Measurements from ENCODE around the gene NFATC2. TPM values are rescaled to one million over a fixed set of nuclear protein-coding genes. Genes with fewer than 3 reads are reported as not detected.

Gene NFATC2
- total RNA-seq, 1 experiment from 2014 or later, result 0.61 TPM

DNA sequence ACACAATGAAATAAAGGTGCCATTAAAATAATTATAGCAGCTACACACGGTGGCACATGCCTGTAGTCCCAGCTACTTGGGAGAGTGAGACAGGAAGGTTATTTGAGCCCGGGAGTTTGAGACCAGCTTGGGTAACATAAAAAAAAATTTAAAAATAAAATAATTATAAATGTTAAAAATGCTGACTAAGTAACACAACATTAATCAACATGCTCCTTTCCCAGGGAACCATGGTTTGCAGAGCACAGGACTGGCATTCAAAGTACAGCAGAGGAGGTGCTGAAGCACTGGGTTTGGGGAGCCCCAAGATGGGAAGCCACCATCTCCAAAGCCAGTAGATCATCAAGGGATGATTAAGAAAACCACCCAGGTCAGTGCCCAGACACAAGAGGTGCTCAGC lies 51.9 kb downstream of the NFATC2 start:
- Histone ChIP-seq H3K27ac (ENCODE audit: insufficient read length, low read depth, low read length) (no peak overlapping the region), H3K14ac (ENCODE audit: insufficient read depth, low read length) (no peak overlapping the region), H2AFZ (ENCODE audit: low read length) (no peak overlapping the region), H3K79me2 (ENCODE audit: insufficient read depth, low read length) (no peaks in the 10 kb centered on the region), H3K79me1 (ENCODE audit: insufficient read depth, low read depth, low read length, poor library complexity, severe bottlenecking) (no peaks in the 10 kb centered on the region), H2BK20ac (ENCODE audit: low read depth, low read length, poor library complexity, severe bottlenecking) (no peak overlapping the region), H4K91ac (ENCODE audit: insufficient read length, low read depth, low read length) (no peak overlapping the region), H3K9ac (ENCODE audit: extremely low read depth, insufficient read length, low read length) (no peak overlapping the region), H3K4ac (ENCODE audit: low read depth, low read length) (no peak overlapping the region), H4K20me1 (ENCODE audit: control insufficient read depth, insufficient read depth, insufficient read length) (no peaks in the 10 kb centered on the region), H2BK120ac (ENCODE audit: low read depth, low read length, poor library complexity, severe bottlenecking) (no peak overlapping the region), H2AK5ac (ENCODE audit: insufficient read length, low read length) (no peak overlapping the region), H3K23me2 (ENCODE audit: insufficient read length, low read depth, low read length, poor library complexity, severe bottlenecking) (no peaks in the 10 kb centered on the region), H2BK15ac (ENCODE audit: low read depth, low read length) (no peak overlapping the region), H3K9me3 (ENCODE audit: control insufficient read depth, low read depth, low read length) (no peaks in the 10 kb centered on the region), H3K18ac (ENCODE audit: insufficient read length, low read depth, low read length) (no peak overlapping the region), H3K4me1 (ENCODE audit: insufficient read depth, low read length) (no peaks in the 10 kb centered on the region), H3K23ac (ENCODE audit: insufficient read length, low read depth, low read length) (no peak overlapping the region), H3K4me2 (ENCODE audit: insufficient read depth, insufficient read length, low read length) (no peak overlapping the region), H4K8ac (replicated peaks; ENCODE audit: insufficient read length, low read depth, low read length) (no peak overlapping the region), H4K5ac (ENCODE audit: insufficient read length, low read depth, low read length) (no peak overlapping the region), H2BK12ac (ENCODE audit: insufficient read length, low read depth, low read length) (no peak overlapping the region), H3K27me3 (ENCODE audit: insufficient read depth, low read length) (no peaks in the 10 kb centered on the region), H2BK5ac (ENCODE audit: insufficient read length, low read length) (no peak overlapping the region), H3K56ac (ENCODE audit: insufficient read length, low read depth, low read length) (no peak overlapping the region), H3T11ph (ENCODE audit: low read length) (no peak overlapping the region)
- H3K27ac Mint-ChIP-seq, result no peak overlapping the region
- H3K4me3 Mint-ChIP-seq, result no peak overlapping the region
- no peaks in the 10 kb centered on the region for H3K9me3 Mint-ChIP-seq
- no peak for DNase-seq
- no peaks in the 10 kb centered on the region; the same call in none of the 2 replicates for H3K27me3 Mint-ChIP-seq (ENCODE audit: low read depth)
- no peak for TF ChIP-seq CTCF (conservative IDR thresholded peaks at IDR 0.05)
- H3K36me3 Mint-ChIP-seq (ENCODE audit: insufficient read depth in 1 of 3, low read depth in 3 of 3), result no peaks in the 10 kb centered on the region
- no CpG with 5 or more reads among the region's 2 CpGs for WGBS (ENCODE audit: extremely low coverage, insufficient read length, low lambda C conversion rate)
- H3K4me1 Mint-ChIP-seq, result peaks cover 20 to 31% of the 10 kb centered on the region in 2 experiments
